ENCODE data around the gene SCN2A. TPM values are rescaled to one million over a fixed set of nuclear protein-coding genes. Genes with fewer than 3 reads are reported as not detected.

The SCN2A gene
- total RNA-seq, 4 donors from 2014 or later: 0.12 to 1.3 (median 0.64) TPM

DNA sequence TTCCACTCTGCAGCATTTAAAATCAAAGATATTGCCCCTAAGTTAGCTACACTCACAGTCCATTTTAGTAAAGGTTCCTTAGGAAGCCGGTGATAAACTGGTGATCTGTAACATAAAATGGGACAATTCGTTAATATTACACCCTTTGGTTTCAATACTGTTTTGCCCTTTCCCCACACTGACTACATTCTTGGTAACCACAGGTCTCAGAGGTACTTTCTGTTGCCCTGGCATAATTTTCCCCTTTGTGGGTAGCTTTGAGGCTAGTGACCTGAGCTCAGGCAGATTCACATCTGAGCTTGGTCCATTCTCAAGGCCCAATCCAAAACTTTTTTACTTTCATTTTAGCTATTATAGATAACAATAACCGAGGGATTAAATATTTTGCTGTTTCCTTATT is 197.3 kb downstream of the SCN2A start:
- whole genome bisulfite sequencing, 2 donors (ENCODE audit: low coverage in 1 of 2): 92 to 94% methylated on average over 2 to 3 of the region's 3 CpGs
- Histone ChIP-seq H3K4me1 (peaks cover 0 to 5% (median 0%) of the 10 kb centered on the region in 3 donors), H3K36me3 (no peaks in the 10 kb centered on the region), H3K9me3 (no peaks in the 10 kb centered on the region), H3K4me3 (no peak overlapping the region), H3K27ac (no peak overlapping the region), H3K27me3 (no peaks in the 10 kb centered on the region)
- no peak for ATAC-seq
- TF ChIP-seq POLR2AphosphoS5 (IDR thresholded peaks at IDR 0.05) (no peak), POLR2A (IDR thresholded peaks at IDR 0.05) (no peak), EP300 (IDR thresholded peaks at IDR 0.05) (no peak)
- TF ChIP-seq, protein P1, sequence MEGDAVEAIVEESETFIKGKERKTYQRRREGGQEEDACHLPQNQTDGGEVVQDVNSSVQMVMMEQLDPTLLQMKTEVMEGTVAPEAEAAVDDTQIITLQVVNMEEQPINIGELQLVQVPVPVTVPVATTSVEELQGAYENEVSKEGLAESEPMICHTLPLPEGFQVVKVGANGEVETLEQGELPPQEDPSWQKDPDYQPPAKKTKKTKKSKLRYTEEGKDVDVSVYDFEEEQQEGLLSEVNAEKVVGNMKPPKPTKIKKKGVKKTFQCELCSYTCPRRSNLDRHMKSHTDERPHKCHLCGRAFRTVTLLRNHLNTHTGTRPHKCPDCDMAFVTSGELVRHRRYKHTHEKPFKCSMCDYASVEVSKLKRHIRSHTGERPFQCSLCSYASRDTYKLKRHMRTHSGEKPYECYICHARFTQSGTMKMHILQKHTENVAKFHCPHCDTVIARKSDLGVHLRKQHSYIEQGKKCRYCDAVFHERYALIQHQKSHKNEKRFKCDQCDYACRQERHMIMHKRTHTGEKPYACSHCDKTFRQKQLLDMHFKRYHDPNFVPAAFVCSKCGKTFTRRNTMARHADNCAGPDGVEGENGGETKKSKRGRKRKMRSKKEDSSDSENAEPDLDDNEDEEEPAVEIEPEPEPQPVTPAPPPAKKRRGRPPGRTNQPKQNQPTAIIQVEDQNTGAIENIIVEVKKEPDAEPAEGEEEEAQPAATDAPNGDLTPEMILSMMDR (IDR thresholded peaks at IDR 0.05): no peak

DNA sequence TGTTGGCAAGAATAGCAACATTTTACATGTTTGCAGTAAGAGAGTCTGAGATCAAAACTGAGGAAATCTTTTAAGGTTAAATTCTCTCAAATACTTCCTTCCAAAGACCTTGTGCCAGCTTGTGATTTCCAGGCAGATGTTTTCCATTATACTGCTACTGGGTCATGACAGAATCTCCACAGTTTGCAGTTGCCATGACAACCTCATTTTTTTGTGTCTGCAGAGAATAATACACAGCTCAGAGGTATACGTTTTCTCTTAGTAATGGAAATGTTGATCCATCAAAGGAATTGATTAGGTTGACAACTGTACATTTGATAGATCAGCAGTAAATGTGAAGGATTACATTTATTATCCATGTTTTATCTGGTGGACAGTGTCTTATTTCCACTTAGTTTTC is 201.2 kb downstream of the SCN2A start:
- H3K4me3 ChIP-seq: no peak overlapping the region
- no peak overlapping the region for H3K27ac ChIP-seq
- TF ChIP-seq POLR2A (IDR thresholded peaks at IDR 0.05) (no peak), EP300 (IDR thresholded peaks at IDR 0.05) (no peak), POLR2AphosphoS5 (IDR thresholded peaks at IDR 0.05) (no peak)
- TF ChIP-seq, protein P1 (IDR thresholded peaks at IDR 0.05): no peak
- no peaks in the 10 kb centered on the region for H3K27me3 ChIP-seq
- peaks cover 0 to 14% (median 2%) of the 10 kb centered on the region in 3 donors for H3K4me1 ChIP-seq
- no peak for ATAC-seq
- WGBS, 2 donors (ENCODE audit: low coverage in 1 of 2): 0 to 38% methylated on average over 1 of the region's 1 CpG
- H3K9me3 ChIP-seq: no peaks in the 10 kb centered on the region
- no peaks in the 10 kb centered on the region for H3K36me3 ChIP-seq

Other genes starting within 250 kb of the SCN2A start
- gene SCN3A, start 35.4 kb upstream of the SCN2A start, total RNA-seq: 1 to 10 TPM in 3 of 4 donors, under 1 TPM in 1; 0.62 to 5.7 (median 1.4) TPM
- gene CSRNP3, start 230.3 kb downstream of the SCN2A start, total RNA-seq: 1 to 10 TPM in 3 of 4 donors, under 1 TPM in 1; 0.81 to 5.4 (median 3.1) TPM